Gastroesophageal sphincter (tissue), 3 donors: Measurements from ENCODE around the gene SLC38A3.

Experiments used
- EP300 ChIP-seq: sonication (generic); formaldehyde crosslinking; IDR thresholded peaks from one replicate; pipeline ENCODE4 v1.6.1; 2017; ENCODE audit warnings: antibody characterized with exemption, mild to moderate bottlenecking
- TF ChIP-seq, protein P1 (sequence below), 4 experiments: fragments of 200-600 bp in 2 of 4; fragments of 450-650 bp in 2 of 4; sonication (generic) in 1 of 4; IDR thresholded peaks; one replicate each; pipeline ENCODE4 v1.5.1; 2017 to 2019; ENCODE audit warnings: antibody characterized with exemption in 4 of 4, mild to moderate bottlenecking in 2 of 4, moderate library complexity in 2 of 4

DNA sequence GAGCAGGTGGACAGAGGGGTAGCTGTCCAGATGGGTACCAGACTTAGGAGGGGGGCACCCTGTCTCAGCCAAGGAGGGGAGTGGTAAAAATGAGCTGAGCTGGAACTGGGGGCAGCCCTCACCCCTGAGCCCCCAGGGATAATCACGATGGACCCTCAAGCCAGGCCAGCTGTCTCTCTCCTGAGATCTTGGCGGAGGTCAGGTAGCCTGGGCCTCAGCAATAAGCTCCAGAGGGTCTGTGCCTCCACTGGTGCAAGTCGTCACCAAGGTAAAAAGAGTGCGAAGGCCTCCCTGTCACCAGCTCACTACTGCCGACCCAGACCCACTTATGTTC is 5.1 kb downstream of the SLC38A3 start:
- TF ChIP-seq, protein P1, sequence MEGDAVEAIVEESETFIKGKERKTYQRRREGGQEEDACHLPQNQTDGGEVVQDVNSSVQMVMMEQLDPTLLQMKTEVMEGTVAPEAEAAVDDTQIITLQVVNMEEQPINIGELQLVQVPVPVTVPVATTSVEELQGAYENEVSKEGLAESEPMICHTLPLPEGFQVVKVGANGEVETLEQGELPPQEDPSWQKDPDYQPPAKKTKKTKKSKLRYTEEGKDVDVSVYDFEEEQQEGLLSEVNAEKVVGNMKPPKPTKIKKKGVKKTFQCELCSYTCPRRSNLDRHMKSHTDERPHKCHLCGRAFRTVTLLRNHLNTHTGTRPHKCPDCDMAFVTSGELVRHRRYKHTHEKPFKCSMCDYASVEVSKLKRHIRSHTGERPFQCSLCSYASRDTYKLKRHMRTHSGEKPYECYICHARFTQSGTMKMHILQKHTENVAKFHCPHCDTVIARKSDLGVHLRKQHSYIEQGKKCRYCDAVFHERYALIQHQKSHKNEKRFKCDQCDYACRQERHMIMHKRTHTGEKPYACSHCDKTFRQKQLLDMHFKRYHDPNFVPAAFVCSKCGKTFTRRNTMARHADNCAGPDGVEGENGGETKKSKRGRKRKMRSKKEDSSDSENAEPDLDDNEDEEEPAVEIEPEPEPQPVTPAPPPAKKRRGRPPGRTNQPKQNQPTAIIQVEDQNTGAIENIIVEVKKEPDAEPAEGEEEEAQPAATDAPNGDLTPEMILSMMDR (IDR thresholded peaks at IDR 0.05): no peak
- TF ChIP-seq EP300: no peak
